Stimulated activated CD4-positive, alpha-beta T cell treated with anti-CD3 and anti-CD28 coated beads, TNF-alpha, amount 100 ng/mL, for 4 hours (primary cell): ENCODE results near the gene SDHC.

Experiments
- DNase-seq, 3 experiments: peaks; one replicate each; pipeline ENCODE4 v3.0.0-alpha.2; 2020; ENCODE audit warnings: low read depth in 3 of 3

The SDHC gene

GRCh38 chr1:161314201-161314981, at the start of gene SDHC:
TSS of gene SDHC (plus strand) at chr1:161314381. CDS start at chr1:161314406, 25 bp downstream.
- DNase-seq, result peak; percentile 78 to 81 (median 80)

- no peak for DNase-seq
Observed at GRCh38 chr1:161265305-161265704, 48.9 kb upstream of the SDHC start.

GRCh38 chr1:161266202-161266601, 48.0 kb upstream of the SDHC start:
- DNase-seq, result no peak

GRCh38 chr1:161266836-161267235, 47.3 kb upstream of the SDHC start:
- DNase-seq, result no peak

- DNase-seq, result no peak
Observed at GRCh38 chr1:161267321-161267720, 46.9 kb upstream of the SDHC start.

GRCh38 chr1:161273402-161273801, 40.8 kb upstream of the SDHC start:
- no peak for DNase-seq

GRCh38 chr1:161274874-161275273, 39.3 kb upstream of the SDHC start:
- no peak for DNase-seq

- DNase-seq, result no peak
Observed at GRCh38 chr1:161282991-161283390, 31.2 kb upstream of the SDHC start.

GRCh38 chr1:161285113-161285512, 29.1 kb upstream of the SDHC start:
- DNase-seq, result no peak

- DNase-seq, result no peak
Observed at GRCh38 chr1:161285521-161285920, 28.7 kb upstream of the SDHC start.

- no peak for DNase-seq
Observed at GRCh38 chr1:161287482-161288054, 26.6 kb upstream of the SDHC start.

GRCh38 chr1:161290779-161291178, 23.4 kb upstream of the SDHC start:
- DNase-seq, result no peak

GRCh38 chr1:161297415-161297814, 16.8 kb upstream of the SDHC start:
- DNase-seq, result no peak

GRCh38 chr1:161298116-161298515, 16.1 kb upstream of the SDHC start:
- DNase-seq, result no peak

GRCh38 chr1:161299347-161299746, 14.8 kb upstream of the SDHC start:
- DNase-seq, result no peak

GRCh38 chr1:161300478-161300877, 13.7 kb upstream of the SDHC start:
- DNase-seq, result no peak

GRCh38 chr1:161304927-161305866, 9.0 kb upstream of the SDHC start:
- DNase-seq, result no peak

- peak; percentile 63 to 74 (median 74) for DNase-seq
Observed at GRCh38 chr1:161305867-161306519, 8.2 kb upstream of the SDHC start.

GRCh38 chr1:161307230-161307768, 6.9 kb upstream of the SDHC start:
- DNase-seq, result no peak

- no peak for DNase-seq
Observed at GRCh38 chr1:161307892-161308638, 6.1 kb upstream of the SDHC start.

- DNase-seq, result no peak
Observed at GRCh38 chr1:161309868-161310267, 4.3 kb upstream of the SDHC start, which contains the start of gene MPZ. TSS of gene MPZ (minus strand) at chr1:161309968. CDS start at chr1:161309905, 63 bp downstream.
